WTC11 (cell line): ENCODE data around the gene UGT2B28.

ENCODE experiments used
- NR3C1 ChIP-seq: sonication (generic); formaldehyde crosslinking; conservative IDR thresholded peaks from 2 replicates; pipeline ENCODE4 v1.8.1; 2023; ENCODE audit warnings: low read depth, mild to moderate bottlenecking, missing genetic modification reagents
- PREB ChIP-seq: sonication (generic); formaldehyde crosslinking; IDR thresholded peaks from 2 replicates; pipeline ENCODE4 v1.8.1; 2022; ENCODE audit warnings: mild to moderate bottlenecking, missing genetic modification reagents, moderate library complexity, borderline replicate concordance

DNA sequence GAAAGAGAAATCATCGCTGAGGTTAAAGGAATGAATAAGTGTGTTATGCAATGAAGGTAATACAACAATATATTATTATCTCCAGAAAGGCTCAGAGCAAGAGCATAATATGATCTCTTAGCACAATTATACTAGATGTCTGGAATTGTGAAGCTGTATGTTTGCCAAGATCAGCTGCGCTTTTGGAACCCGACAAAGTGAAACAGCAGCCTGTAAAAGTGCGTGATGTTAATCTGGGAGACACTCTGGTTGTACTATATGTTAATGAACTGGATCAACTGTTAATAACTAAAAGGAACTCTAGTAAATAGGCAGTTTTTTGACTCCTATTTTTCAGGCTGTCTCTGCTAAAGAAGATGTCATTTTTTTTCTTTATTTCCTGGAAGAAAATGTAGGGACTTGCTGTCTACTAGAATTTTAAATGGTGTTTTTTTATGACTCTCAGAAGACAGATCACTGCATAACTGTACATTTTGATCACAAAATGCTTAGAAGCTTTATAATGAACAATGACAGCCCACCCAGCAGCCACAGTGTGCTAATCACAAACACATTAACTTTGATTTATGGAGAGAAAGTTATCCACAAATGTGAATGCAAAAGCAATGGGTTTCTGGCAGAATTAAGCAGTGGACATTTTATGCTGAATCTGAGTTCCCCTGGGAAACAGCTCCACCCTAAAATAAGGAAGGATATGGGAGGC is 50.2 kb downstream of the UGT2B28 start:
- no peak for TF ChIP-seq NR3C1
- TF ChIP-seq PREB = no peak
